Measurements from ENCODE around the gene SMTN. TPM values are rescaled to one million over a fixed set of nuclear protein-coding genes. Genes with fewer than 3 reads are reported as not detected.
"Not testable (repeated sequence)": the region's sequence is repeated elsewhere in the genome, so short reads cannot be mapped to it uniquely, and the experiment has no call there.

Gene SMTN
- total RNA-seq, 6 donors from 2014 or later, result 26.1 to 104 (median 47.3) TPM

GRCh38 chr22:31073125-31073524 is 8.0 kb upstream of the SMTN start:
- not testable (repeated sequence) for H3K9me3 ChIP-seq; DNase-seq; H3K4me1 ChIP-seq; ATAC-seq (ENCODE audit: low FRiP score in 2 of 2); H3K36me3 ChIP-seq; H3K27ac ChIP-seq; H3K27me3 ChIP-seq; H3K4me3 ChIP-seq
- 58 to 72% methylated on average over 9 of the region's 9 CpGs for WGBS, 2 donors
- TF ChIP-seq POLR2AphosphoS5 (IDR thresholded peaks at IDR 0.05), result peak in 1 of 2 donors; percentile 61

- Histone ChIP-seq H3K27ac (peak overlapping the region in 1 of 4 donors; percentile 1), H3K4me1 (peaks cover 0 to 11% (median 3%) of the 10 kb centered on the region in 4 donors)
- not testable (repeated sequence) for H3K27me3 ChIP-seq; H3K9me3 ChIP-seq; ATAC-seq (ENCODE audit: low FRiP score in 2 of 2); H3K36me3 ChIP-seq; DNase-seq; H3K4me3 ChIP-seq
- WGBS, 2 donors, result 85 to 90% methylated on average over 4 to 5 of the region's 5 CpGs
Measured at GRCh38 chr22:31073545-31074145, 7.5 kb upstream of the SMTN start.

- peak in 1 of 2 donors; percentile 53 for TF ChIP-seq POLR2AphosphoS5 (IDR thresholded peaks at IDR 0.05)
- TF ChIP-seq EP300 (IDR thresholded peaks at IDR 0.05), result no peak
Measured at GRCh38 chr22:31075961-31076360, 5.2 kb upstream of the SMTN start.

GRCh38 chr22:31077681-31078080 is 3.4 kb upstream of the SMTN start:
- no peak for ATAC-seq (ENCODE audit: low FRiP score in 2 of 2)
- WGBS, 2 donors, result 78 to 80% methylated on average over 3 to 6 of the region's 6 CpGs
- Histone ChIP-seq H3K9me3 (no peaks in the 10 kb centered on the region), H3K27me3 (no peaks in the 10 kb centered on the region), H3K27ac (no peak overlapping the region), H3K4me3 (no peak overlapping the region), H3K36me3 (no peaks in the 10 kb centered on the region), H3K4me1 (peaks cover 16 to 35% (median 24%) of the 10 kb centered on the region in 4 donors)
- no peak for DNase-seq
- TF ChIP-seq POLR2A (IDR thresholded peaks at IDR 0.05), result no peak
- TF ChIP-seq EP300 (IDR thresholded peaks at IDR 0.05), result no peak
- no peak for TF ChIP-seq POLR2AphosphoS5 (IDR thresholded peaks at IDR 0.05)
- TF ChIP-seq CTCF (IDR thresholded peaks at IDR 0.05), result no peak

More at GRCh38 chr22:31075961-31076360, 5.2 kb upstream of the SMTN start:
- H3K27ac ChIP-seq, result peak overlapping the region; percentile 53 to 71 (median 60)
- no peaks in the 10 kb centered on the region for H3K36me3 ChIP-seq
- WGBS, 2 donors, result 75 to 78% methylated on average over 5 to 15 of the region's 15 CpGs
- peak in 1 of 2 donors; percentile 39 for DNase-seq
- peak; percentile 79 to 91 for ATAC-seq (ENCODE audit: low FRiP score in 2 of 2)
- peaks cover 3 to 23% (median 12%) of the 10 kb centered on the region in 4 donors for H3K4me1 ChIP-seq
- H3K9me3 ChIP-seq, result no peaks in the 10 kb centered on the region
- H3K4me3 ChIP-seq, result no peak overlapping the region
- H3K27me3 ChIP-seq, result no peaks in the 10 kb centered on the region

GRCh38 chr22:31078389-31078788 is 2.7 kb upstream of the SMTN start:
- ATAC-seq (ENCODE audit: low FRiP score in 2 of 2); H3K4me3 ChIP-seq; H3K9me3 ChIP-seq; DNase-seq; H3K36me3 ChIP-seq; H3K27me3 ChIP-seq: not testable (repeated sequence)
- WGBS, 2 donors, result 87 to 88% methylated on average over 2 of the region's 2 CpGs
- Histone ChIP-seq H3K27ac (peak overlapping the region in 1 of 4 donors; percentile 92), H3K4me1 (peaks cover 23 to 42% (median 31%) of the 10 kb centered on the region in 4 donors)

- DNase-seq (no peak), ATAC-seq (ENCODE audit: low FRiP score in 2 of 2) (no peak)
- H3K27ac ChIP-seq, result peak overlapping the region in 1 of 4 donors; percentile 92
- H3K36me3 ChIP-seq, result no peaks in the 10 kb centered on the region
- 69 to 72% methylated on average over 12 of the region's 12 CpGs for WGBS, 2 donors
- H3K27me3 ChIP-seq, result no peaks in the 10 kb centered on the region
- H3K9me3 ChIP-seq, result no peaks in the 10 kb centered on the region
- TF ChIP-seq EP300 (IDR thresholded peaks at IDR 0.05), result no peak
- no peak for TF ChIP-seq POLR2A (IDR thresholded peaks at IDR 0.05)
- no peak for TF ChIP-seq POLR2AphosphoS5 (IDR thresholded peaks at IDR 0.05)
- no peak for TF ChIP-seq CTCF (IDR thresholded peaks at IDR 0.05)
- H3K4me1 ChIP-seq, result peaks cover 31 to 50% (median 39%) of the 10 kb centered on the region in 4 donors
- H3K4me3 ChIP-seq, result no peak overlapping the region
Measured at GRCh38 chr22:31079095-31079642, 1.9 kb upstream of the SMTN start.

All from upper lobe of left lung (tissue), 6 donors.